Fibroblast of mammary gland (primary cell): Measurements from ENCODE around the gene WWTR1.

Experiments used
- DNase-seq: peaks from one replicate; pipeline ENCODE4 v3.0.0-alpha.2; 2010; ENCODE audit warnings: low read depth
- H3K4me3 ChIP-seq: 2 replicates; pipeline ENCODE4 v1.5.1; 2011; ENCODE audit warnings: low read depth, mild to moderate bottlenecking, low read length, moderate library complexity; ENCODE audit not compliant: control insufficient read depth
- CTCF ChIP-seq: conservative IDR thresholded peaks from 2 replicates; pipeline ENCODE4 v1.5.1; 2011; ENCODE audit warnings: low read depth, low read length, inconsistent platforms; ENCODE audit not compliant: control insufficient read depth, insufficient read depth

WWTR1 gene

GRCh38 chr3:149603126-149604074 is 54.4 kb downstream of the WWTR1 start:
- peak; percentile 65 for DNase-seq
- no peak for TF ChIP-seq CTCF
- no peak overlapping the region for H3K4me3 ChIP-seq

DNA sequence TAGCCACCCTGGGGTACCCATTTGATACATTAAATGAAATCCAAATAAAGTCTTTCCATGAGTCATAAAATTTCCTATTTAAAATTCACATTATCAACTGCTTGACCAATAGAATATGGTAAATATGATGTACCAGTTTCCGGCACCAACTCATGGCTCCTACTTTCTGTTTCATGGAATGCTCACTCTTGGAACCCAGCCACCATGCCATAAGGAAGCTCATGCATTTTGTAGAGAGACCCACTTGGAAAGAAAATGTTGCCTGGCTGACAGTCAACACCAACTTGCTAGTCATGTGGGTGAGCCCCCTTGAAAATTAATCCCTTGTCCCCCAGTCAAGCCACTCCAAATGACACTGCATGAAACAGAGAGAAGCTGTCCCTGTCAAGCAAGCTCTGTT is 57.2 kb downstream of the WWTR1 start:
- no peak for TF ChIP-seq CTCF
- DNase-seq, result no peak
- no peak overlapping the region for H3K4me3 ChIP-seq

DNA sequence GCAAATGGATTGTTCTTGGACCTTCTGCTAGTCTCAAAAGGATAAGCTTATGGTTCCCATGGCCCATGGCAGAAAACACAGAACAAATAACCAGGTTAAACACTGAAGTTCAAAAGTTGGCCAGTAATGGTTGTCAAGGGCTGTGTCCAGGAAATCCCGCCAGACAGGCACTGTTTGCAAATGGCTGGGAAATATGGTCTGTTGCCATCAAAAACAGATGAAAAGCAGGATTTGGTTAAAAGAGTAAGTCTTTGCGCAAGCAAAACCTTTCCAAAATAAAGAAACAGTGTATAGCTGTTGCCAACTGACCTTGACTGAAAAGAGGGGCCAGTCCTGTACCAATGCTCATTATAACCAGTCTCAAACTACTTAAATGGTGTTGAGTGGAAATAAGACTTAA is 58.6 kb downstream of the WWTR1 start:
- no peak for TF ChIP-seq CTCF
- DNase-seq, result peak; percentile 65
- H3K4me3 ChIP-seq, result no peak overlapping the region

- TF ChIP-seq CTCF, result no peak
- peak; percentile 47 for DNase-seq
- H3K4me3 ChIP-seq, result no peak overlapping the region
Observed at GRCh38 chr3:149596134-149596770, 61.6 kb downstream of the WWTR1 start.

- DNase-seq, result no peak
- no peak for TF ChIP-seq CTCF
- no peak overlapping the region for H3K4me3 ChIP-seq
Observed at GRCh38 chr3:149593418-149594160, 64.2 kb downstream of the WWTR1 start.

GRCh38 chr3:149592758-149593240 is 65.0 kb downstream of the WWTR1 start:
- no peak for DNase-seq
- no peak overlapping the region for H3K4me3 ChIP-seq
- no peak for TF ChIP-seq CTCF
